GM23338 (cell line): ENCODE data around the gene HMCN2. TPM values are rescaled to one million over a fixed set of nuclear protein-coding genes. Genes with fewer than 3 reads are reported as not detected.

Experiments used
- ATAC-seq: fragments of 200-7000 bp; cut with Tn5 transposase; 3 replicates; pipeline ENCODE4 v1.9.1; 2020
- DNase-seq: peaks from one replicate; pipeline ENCODE4 v3.0.0-alpha.2; 2015; ENCODE audit warnings: low spot score
- H2AFZ ChIP-seq: fragments of 200-600 bp; sonication (generic); 2 replicates; pipeline ENCODE4 v1.8.0; 2016; ENCODE audit warnings: antibody characterized with exemption, mild to moderate bottlenecking, moderate library complexity
- H3F3A ChIP-seq: fragments of 200-600 bp; sonication (generic); replicated peaks from 2 replicates; pipeline ENCODE4 v1.8.0; 2017; ENCODE audit warnings: antibody characterized with exemption, mixed run types, low read depth
- H3K27ac ChIP-seq: fragments of 200-600 bp; sonication (generic); 2 replicates; pipeline ENCODE4 v1.6.1; 2016; ENCODE audit warnings: low read depth
- H3K27me3 ChIP-seq: fragments of 200-600 bp; sonication (generic); 2 replicates; pipeline ENCODE4 v1.8.0; 2016; ENCODE audit warnings: mild to moderate bottlenecking, mixed run types, moderate library complexity; ENCODE audit not compliant: insufficient read depth
- H3K36me3 ChIP-seq: fragments of 200-600 bp; sonication (generic); 2 replicates; pipeline ENCODE4 v1.8.0; 2016; ENCODE audit warnings: mild to moderate bottlenecking; ENCODE audit not compliant: insufficient read depth
- H3K4me1 ChIP-seq: fragments of 200-600 bp; sonication (generic); 2 replicates; pipeline ENCODE4 v1.8.0; 2016; ENCODE audit warnings: mild to moderate bottlenecking, moderate library complexity; ENCODE audit not compliant: insufficient read depth
- H3K4me2 ChIP-seq: fragments of 200-600 bp; sonication (generic); 2 replicates; pipeline ENCODE4 v1.7.1; 2017; ENCODE audit warnings: mixed run types
- H3K4me3 ChIP-seq: fragments of 200-600 bp; sonication (generic); 2 replicates; pipeline ENCODE4 v1.6.1; 2016; ENCODE audit warnings: mixed run types
- H3K79me2 ChIP-seq: fragments of 200-600 bp; sonication (generic); replicated peaks from 2 replicates; pipeline ENCODE4 v1.8.0; 2017; ENCODE audit warnings: mild to moderate bottlenecking; ENCODE audit not compliant: insufficient read depth
- H3K9me2 ChIP-seq: fragments of 200-600 bp; sonication (generic); 2 replicates; pipeline ENCODE4 v1.8.0; 2017; ENCODE audit not compliant: insufficient read depth
- H4K20me1 ChIP-seq: fragments of 200-600 bp; sonication (generic); replicated peaks from 2 replicates; pipeline ENCODE4 v1.8.0; 2017; ENCODE audit warnings: mild to moderate bottlenecking; ENCODE audit not compliant: insufficient read depth
- H3K27ac Mint-ChIP-seq: 2 replicates; pipeline ENCODE4 v1.8.0; 2020; ENCODE audit warnings: inconsistent platforms, mild to moderate bottlenecking, moderate library complexity, mixed read lengths
- H3K27me3 Mint-ChIP-seq: 3 replicates; pipeline ENCODE4 v1.8.0; 2022; ENCODE audit warnings: low read depth, mild to moderate bottlenecking, moderate library complexity, mixed read lengths, inconsistent platforms; ENCODE audit not compliant: insufficient read depth, poor library complexity
- H3K36me3 Mint-ChIP-seq: 3 replicates; pipeline ENCODE4 v1.8.0; 2021; ENCODE audit warnings: low read depth, mild to moderate bottlenecking, inconsistent platforms, moderate library complexity, mixed read lengths
- H3K4me1 Mint-ChIP-seq: 3 replicates; pipeline ENCODE4 v1.8.0; 2020; ENCODE audit warnings: mild to moderate bottlenecking, inconsistent platforms, mixed read lengths
- H3K4me3 Mint-ChIP-seq: 3 replicates; pipeline ENCODE4 v1.8.0; 2021; ENCODE audit warnings: moderate library complexity, mild to moderate bottlenecking, inconsistent platforms, mixed read lengths
- H3K9me3 Mint-ChIP-seq: 3 replicates; pipeline ENCODE4 v1.8.0; 2020; ENCODE audit warnings: moderate library complexity, mild to moderate bottlenecking, inconsistent platforms, mixed read lengths
- ETS1 ChIP-seq: IDR thresholded peaks from 2 replicates; pipeline ENCODE4 v1.6.1; 2016; ENCODE audit warnings: antibody characterized with exemption
- EZH2 ChIP-seq: fragments of 200-600 bp; sonication (generic); IDR thresholded peaks from one replicate; pipeline ENCODE4 v1.8.0; 2017; ENCODE audit warnings: antibody characterized with exemption, mild to moderate bottlenecking, low read depth; ENCODE audit not compliant: unreplicated experiment
- NANOG ChIP-seq: IDR thresholded peaks from 2 replicates; pipeline ENCODE4 v1.6.1; 2016; ENCODE audit warnings: antibody characterized with exemption, borderline replicate concordance
- ZNF114 ChIP-seq: fragments of 250-450 bp; sonication (Bioruptor Pico); IDR thresholded peaks from 2 replicates; pipeline ENCODE4 v1.5.0; 2020; ENCODE audit warnings: mild to moderate bottlenecking, moderate library complexity
- ZNF331 ChIP-seq: fragments of 250-450 bp; sonication (Bioruptor Pico); IDR thresholded peaks from 2 replicates; pipeline ENCODE4 v1.5.0; 2020; ENCODE audit warnings: low read depth, mild to moderate bottlenecking, moderate library complexity
- polyA plus RNA-seq: library from polyadenylated mRNA; unstranded; fragments of >200 nt; fragmentation: Nextera tagmentation; extraction: Ambion mirVana; gene quantifications from 2 replicates; pipeline ENCODE4 v1.2.1, GENCODE V29; 2016
- total RNA-seq: library from RNA; depleted of rRNA; stranded (reverse); fragments of >200 nt; shearing (Covaris generic); gene quantifications from 2 replicates; pipeline ENCODE4 v1.2.3, GENCODE V29; 2014
- TF ChIP-seq, protein P1 (sequence below): IDR thresholded peaks from one replicate; pipeline ENCODE4 v1.6.1; 2018; ENCODE audit warnings: antibody characterized with exemption; ENCODE audit not compliant: unreplicated experiment
- TF ChIP-seq, protein P2 (sequence below), 2 experiments: fragments of 200-600 bp in 1 of 2; sonication (generic) in 1 of 2; conservative IDR thresholded peaks; 2 replicates each; pipeline versions ENCODE4 v1.5.1 to v1.6.1; 2016 to 2017; ENCODE audit warnings: antibody characterized with exemption in 2 of 2, low read depth in 2 of 2, mild to moderate bottlenecking in 2 of 2, moderate library complexity in 1 of 2

The HMCN2 gene
- total and polyA plus RNA-seq, 2 experiments from 2014 or later: 1.3 to 4.7 TPM

DNA sequence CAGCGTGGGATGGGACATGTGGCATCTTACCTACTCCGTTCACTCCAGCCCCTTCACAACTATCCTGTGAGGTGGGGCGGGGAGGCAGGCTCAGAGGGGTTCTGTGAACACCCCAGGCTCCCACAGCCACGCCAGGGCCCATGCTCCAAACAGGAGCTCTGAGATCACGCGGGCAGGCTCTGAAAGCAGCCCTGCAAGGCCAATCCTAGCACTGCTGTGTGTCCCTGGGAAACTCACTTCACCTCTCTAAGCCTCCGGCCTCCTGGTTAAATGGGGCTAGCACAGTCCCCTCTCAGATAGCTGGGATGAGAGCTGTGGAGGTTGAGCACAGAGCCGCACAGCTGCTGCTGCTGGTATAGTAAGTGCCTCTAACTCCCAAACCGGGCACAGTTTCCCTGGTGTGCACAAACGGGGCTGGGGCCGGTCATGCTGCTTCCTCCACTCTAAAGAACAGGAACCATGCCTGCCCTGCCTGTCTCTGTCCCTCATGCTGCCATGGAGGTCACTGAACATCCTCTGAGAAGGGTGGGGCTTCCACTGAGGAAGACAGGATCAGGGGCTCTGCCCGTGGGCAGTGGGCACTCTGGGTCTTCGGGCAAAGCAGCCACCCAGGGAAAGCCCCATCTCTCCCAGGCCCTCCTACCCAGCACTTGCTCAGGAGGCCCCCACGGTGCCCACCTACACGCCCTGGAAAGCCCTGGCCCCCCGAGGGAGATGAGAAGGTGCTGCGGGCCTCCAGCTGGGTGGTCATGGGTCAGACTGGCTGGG, 166.2 kb downstream of the HMCN2 start (continued):
- TF ChIP-seq, protein P1, sequence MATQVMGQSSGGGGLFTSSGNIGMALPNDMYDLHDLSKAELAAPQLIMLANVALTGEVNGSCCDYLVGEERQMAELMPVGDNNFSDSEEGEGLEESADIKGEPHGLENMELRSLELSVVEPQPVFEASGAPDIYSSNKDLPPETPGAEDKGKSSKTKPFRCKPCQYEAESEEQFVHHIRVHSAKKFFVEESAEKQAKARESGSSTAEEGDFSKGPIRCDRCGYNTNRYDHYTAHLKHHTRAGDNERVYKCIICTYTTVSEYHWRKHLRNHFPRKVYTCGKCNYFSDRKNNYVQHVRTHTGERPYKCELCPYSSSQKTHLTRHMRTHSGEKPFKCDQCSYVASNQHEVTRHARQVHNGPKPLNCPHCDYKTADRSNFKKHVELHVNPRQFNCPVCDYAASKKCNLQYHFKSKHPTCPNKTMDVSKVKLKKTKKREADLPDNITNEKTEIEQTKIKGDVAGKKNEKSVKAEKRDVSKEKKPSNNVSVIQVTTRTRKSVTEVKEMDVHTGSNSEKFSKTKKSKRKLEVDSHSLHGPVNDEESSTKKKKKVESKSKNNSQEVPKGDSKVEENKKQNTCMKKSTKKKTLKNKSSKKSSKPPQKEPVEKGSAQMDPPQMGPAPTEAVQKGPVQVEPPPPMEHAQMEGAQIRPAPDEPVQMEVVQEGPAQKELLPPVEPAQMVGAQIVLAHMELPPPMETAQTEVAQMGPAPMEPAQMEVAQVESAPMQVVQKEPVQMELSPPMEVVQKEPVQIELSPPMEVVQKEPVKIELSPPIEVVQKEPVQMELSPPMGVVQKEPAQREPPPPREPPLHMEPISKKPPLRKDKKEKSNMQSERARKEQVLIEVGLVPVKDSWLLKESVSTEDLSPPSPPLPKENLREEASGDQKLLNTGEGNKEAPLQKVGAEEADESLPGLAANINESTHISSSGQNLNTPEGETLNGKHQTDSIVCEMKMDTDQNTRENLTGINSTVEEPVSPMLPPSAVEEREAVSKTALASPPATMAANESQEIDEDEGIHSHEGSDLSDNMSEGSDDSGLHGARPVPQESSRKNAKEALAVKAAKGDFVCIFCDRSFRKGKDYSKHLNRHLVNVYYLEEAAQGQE: no peak
- TF ChIP-seq NANOG (no peak), EZH2 (no peak), ZNF114 (no peak), ZNF331 (CRISPR knock-in tag) (no peak)
- TF ChIP-seq, protein P2, sequence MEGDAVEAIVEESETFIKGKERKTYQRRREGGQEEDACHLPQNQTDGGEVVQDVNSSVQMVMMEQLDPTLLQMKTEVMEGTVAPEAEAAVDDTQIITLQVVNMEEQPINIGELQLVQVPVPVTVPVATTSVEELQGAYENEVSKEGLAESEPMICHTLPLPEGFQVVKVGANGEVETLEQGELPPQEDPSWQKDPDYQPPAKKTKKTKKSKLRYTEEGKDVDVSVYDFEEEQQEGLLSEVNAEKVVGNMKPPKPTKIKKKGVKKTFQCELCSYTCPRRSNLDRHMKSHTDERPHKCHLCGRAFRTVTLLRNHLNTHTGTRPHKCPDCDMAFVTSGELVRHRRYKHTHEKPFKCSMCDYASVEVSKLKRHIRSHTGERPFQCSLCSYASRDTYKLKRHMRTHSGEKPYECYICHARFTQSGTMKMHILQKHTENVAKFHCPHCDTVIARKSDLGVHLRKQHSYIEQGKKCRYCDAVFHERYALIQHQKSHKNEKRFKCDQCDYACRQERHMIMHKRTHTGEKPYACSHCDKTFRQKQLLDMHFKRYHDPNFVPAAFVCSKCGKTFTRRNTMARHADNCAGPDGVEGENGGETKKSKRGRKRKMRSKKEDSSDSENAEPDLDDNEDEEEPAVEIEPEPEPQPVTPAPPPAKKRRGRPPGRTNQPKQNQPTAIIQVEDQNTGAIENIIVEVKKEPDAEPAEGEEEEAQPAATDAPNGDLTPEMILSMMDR (conservative IDR thresholded peaks at IDR 0.05; ENCODE audit: low read depth in 2 of 2): no peak

DNA sequence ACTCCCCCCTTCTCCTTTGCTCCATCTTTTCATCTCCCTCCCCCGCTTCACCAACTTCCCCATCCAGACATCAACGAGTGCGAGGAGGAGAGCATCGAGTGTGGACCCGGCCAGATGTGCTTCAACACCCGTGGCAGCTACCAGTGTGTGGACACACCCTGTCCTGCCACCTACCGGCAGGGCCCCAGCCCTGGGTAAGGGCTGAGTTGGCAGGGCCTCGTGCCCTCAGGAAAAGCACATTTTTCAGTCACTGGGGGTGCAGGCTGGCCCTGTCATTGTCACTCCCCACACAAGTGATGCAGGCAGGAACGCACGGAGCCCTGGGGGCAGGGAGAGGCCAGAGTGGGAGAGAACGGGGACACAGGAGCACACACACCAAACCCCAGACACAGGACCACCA, 166.8 kb downstream of the HMCN2 start:
- no peak overlapping the region for H3K27ac ChIP-seq
- Mint-ChIP-seq H3K9me3 (no peaks in the 10 kb centered on the region), H3K27me3 (peaks cover 25% of the 10 kb centered on the region), H3K4me3 (peak overlapping the region; percentile 63; the same call in 1 of the 3 replicates), H3K36me3 (peaks cover 6% of the 10 kb centered on the region; the same call in 1 of the 3 replicates), H3K4me1 (peaks cover 3% of the 10 kb centered on the region), H3K27ac (no peak overlapping the region)
- peaks cover 29% of the 10 kb centered on the region for H3K27me3 ChIP-seq
- no peaks in the 10 kb centered on the region for H3K79me2 ChIP-seq
- peak overlapping the region; percentile 89 for H3K4me2 ChIP-seq
- H3K9me2 ChIP-seq: no peaks in the 10 kb centered on the region
- H3K4me1 ChIP-seq: no peaks in the 10 kb centered on the region
- H3K36me3 ChIP-seq: no peaks in the 10 kb centered on the region
- no peak for ATAC-seq
- no peaks in the 10 kb centered on the region; the same call in 1 of the 2 replicates for H3F3A ChIP-seq
- peak overlapping the region; percentile 94; the same call in 1 of the 2 replicates for H2AFZ ChIP-seq
- no peak overlapping the region; the same call in 1 of the 2 replicates for H3K4me3 ChIP-seq
- H4K20me1 ChIP-seq: no peaks in the 10 kb centered on the region
- TF ChIP-seq ETS1 (no peak), ZNF114 (no peak)
- TF ChIP-seq, protein P1: no peak
- TF ChIP-seq, protein P2 (conservative IDR thresholded peaks at IDR 0.05; ENCODE audit: low read depth in 2 of 2): peak; percentile 13 to 14; a peak in 2 of 4 replicates
- no peak for DNase-seq
